ENCODE data around the gene WRAP53.

WRAP53 gene

GRCh38 chr17:7687072-7687907 lies 987 bp upstream of the WRAP53 start, which contains the start of gene TP53:
Gene TP53, minus strand, starts transcription at chr17:7687490. Its CDS starts 10,896 bp downstream, at chr17:7676594.
- Histone ChIP-seq H3K27ac (peak within 1 kb of the TSS; percentile 99), H3K36me3 (ENCODE audit: insufficient read depth, low read length) (peaks cover 17% of the 10 kb centered on the region), H3K9ac (ENCODE audit: insufficient read length) (peak within 1 kb of the TSS; percentile 98), H3K9me3 (ENCODE audit: low read depth, low read length) (no peaks in the 10 kb centered on the region), H3K4me3 (peak within 1 kb of the TSS; percentile 96)
- no peak for TF ChIP-seq FOXP2 (optimal IDR thresholded peaks at IDR 0.05; ENCODE audit: control extremely low read depth, extremely low read length, insufficient read depth)
- peak; percentile 93 for TF ChIP-seq POLR2AphosphoS5 (IDR thresholded peaks at IDR 0.05; ENCODE audit: borderline replicate concordance, low read depth, low read length)
- TF ChIP-seq EZH2 (IDR thresholded peaks at IDR 0.05), result no peak
- peak; percentile 68 for DNase-seq (ENCODE audit: low read depth, low spot score)

GRCh38 chr17:7688808-7689316 lies 585 bp downstream of the WRAP53 start:
- H3K9me3 ChIP-seq (ENCODE audit: low read depth, low read length), result no peaks in the 10 kb centered on the region
- H3K9ac ChIP-seq (ENCODE audit: insufficient read length), result peak overlapping the region; percentile 98
- TF ChIP-seq POLR2AphosphoS5 (IDR thresholded peaks at IDR 0.05; ENCODE audit: borderline replicate concordance, low read depth, low read length), result no peak
- no peak for TF ChIP-seq FOXP2 (optimal IDR thresholded peaks at IDR 0.05; ENCODE audit: control extremely low read depth, extremely low read length, insufficient read depth)
- H3K36me3 ChIP-seq (ENCODE audit: insufficient read depth, low read length), result peaks cover 14% of the 10 kb centered on the region
- peak overlapping the region; percentile 96 for H3K4me3 ChIP-seq
- H3K27ac ChIP-seq, result peak overlapping the region; percentile 70; the same call in 1 of the 2 replicates
- DNase-seq (ENCODE audit: low read depth, low spot score), result no peak

GRCh38 chr17:7695586-7695985 lies 7.3 kb downstream of the WRAP53 start:
- Histone ChIP-seq H3K27ac (no peak overlapping the region), H3K9ac (ENCODE audit: insufficient read length) (no peak overlapping the region), H3K36me3 (ENCODE audit: insufficient read depth, low read length) (no peaks in the 10 kb centered on the region), H3K4me3 (no peak overlapping the region), H3K9me3 (ENCODE audit: low read depth, low read length) (no peaks in the 10 kb centered on the region)
- TF ChIP-seq EZH2 (IDR thresholded peaks at IDR 0.05) (no peak), POLR2AphosphoS5 (IDR thresholded peaks at IDR 0.05; ENCODE audit: borderline replicate concordance, low read depth, low read length) (no peak), FOXP2 (optimal IDR thresholded peaks at IDR 0.05; ENCODE audit: control extremely low read depth, extremely low read length, insufficient read depth) (no peak)
- DNase-seq (ENCODE audit: low read depth, low spot score), result no peak

DNA sequence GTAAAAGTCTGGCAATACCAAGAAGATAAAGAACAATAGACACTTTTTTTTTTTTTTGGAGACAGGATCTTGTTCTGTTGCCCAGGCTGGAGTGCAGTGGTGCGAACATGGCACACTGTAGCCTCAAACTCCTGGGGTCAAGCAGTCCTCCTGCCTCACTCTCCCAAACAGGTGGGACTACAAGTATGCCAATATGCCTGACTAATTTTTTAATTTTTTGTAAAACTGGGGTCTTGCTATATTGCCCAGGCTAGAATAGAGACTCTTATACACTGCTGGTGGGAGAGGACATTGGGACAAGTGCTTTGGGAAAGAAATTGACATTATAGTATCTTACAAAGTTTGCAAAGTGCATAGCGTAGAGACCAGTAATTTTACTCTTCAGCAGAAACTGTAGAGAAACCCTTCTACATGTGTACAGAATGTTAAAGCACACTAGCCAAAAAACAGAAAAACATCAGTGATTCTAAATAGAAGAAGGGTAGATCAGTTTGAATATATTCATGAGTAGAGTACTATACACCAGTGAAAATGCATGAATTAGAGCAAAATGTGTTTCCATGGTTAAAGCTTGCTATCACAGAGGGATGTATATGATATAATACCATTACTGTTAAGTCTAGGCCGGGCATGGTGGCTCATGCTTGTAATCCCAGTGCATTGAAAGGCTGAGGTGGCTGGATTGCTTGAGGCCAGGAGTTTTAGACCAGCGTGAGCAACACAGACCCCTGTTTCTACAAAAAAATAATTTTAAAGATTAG lies 9.7 kb downstream of the WRAP53 start:
- no peak overlapping the region for H3K27ac ChIP-seq
- H3K36me3 ChIP-seq (ENCODE audit: insufficient read depth, low read length), result no peaks in the 10 kb centered on the region; the same call in 1 of the 2 replicates
- no peak overlapping the region for H3K4me3 ChIP-seq
- TF ChIP-seq EZH2 (IDR thresholded peaks at IDR 0.05), result no peak
- no peak for DNase-seq (ENCODE audit: low read depth, low spot score)
- no peaks in the 10 kb centered on the region for H3K9me3 ChIP-seq (ENCODE audit: low read depth, low read length)
- no peak overlapping the region for H3K9ac ChIP-seq (ENCODE audit: insufficient read length)

- Histone ChIP-seq H3K27ac (no peak overlapping the region), H3K36me3 (ENCODE audit: insufficient read depth, low read length) (no peaks in the 10 kb centered on the region; the same call in 1 of the 2 replicates), H3K9me3 (ENCODE audit: low read depth, low read length) (no peaks in the 10 kb centered on the region), H3K4me3 (no peak overlapping the region), H3K9ac (ENCODE audit: insufficient read length) (no peak overlapping the region)
- no peak for DNase-seq (ENCODE audit: low read depth, low spot score)
- no peak for TF ChIP-seq POLR2AphosphoS5 (IDR thresholded peaks at IDR 0.05; ENCODE audit: borderline replicate concordance, low read depth, low read length)
- TF ChIP-seq EZH2 (IDR thresholded peaks at IDR 0.05), result no peak
These were observed 12.2 kb downstream of the WRAP53 start for GRCh38 chr17:7700510-7700909.

GRCh38 chr17:7701681-7702080 lies 13.4 kb downstream of the WRAP53 start:
- H3K27ac ChIP-seq, result no peak overlapping the region
- no peaks in the 10 kb centered on the region; the same call in 1 of the 2 replicates for H3K36me3 ChIP-seq (ENCODE audit: insufficient read depth, low read length)
- no peak overlapping the region for H3K9ac ChIP-seq (ENCODE audit: insufficient read length)
- DNase-seq (ENCODE audit: low read depth, low spot score), result no peak
- no peak overlapping the region for H3K4me3 ChIP-seq
- H3K9me3 ChIP-seq (ENCODE audit: low read depth, low read length), result no peaks in the 10 kb centered on the region
- TF ChIP-seq POLR2AphosphoS5 (IDR thresholded peaks at IDR 0.05; ENCODE audit: borderline replicate concordance, low read depth, low read length) (no peak), EZH2 (IDR thresholded peaks at IDR 0.05) (no peak), FOXP2 (optimal IDR thresholded peaks at IDR 0.05; ENCODE audit: control extremely low read depth, extremely low read length, insufficient read depth) (no peak)

- no peaks in the 10 kb centered on the region for H3K9me3 ChIP-seq (ENCODE audit: low read depth, low read length)
- no peak for DNase-seq (ENCODE audit: low read depth, low spot score)
- H3K4me3 ChIP-seq, result no peak overlapping the region
- no peak for TF ChIP-seq FOXP2 (optimal IDR thresholded peaks at IDR 0.05; ENCODE audit: control extremely low read depth, extremely low read length, insufficient read depth)
- no peak for TF ChIP-seq EZH2 (IDR thresholded peaks at IDR 0.05)
- no peak for TF ChIP-seq POLR2AphosphoS5 (IDR thresholded peaks at IDR 0.05; ENCODE audit: borderline replicate concordance, low read depth, low read length)
- no peak overlapping the region for H3K9ac ChIP-seq (ENCODE audit: insufficient read length)
- H3K36me3 ChIP-seq (ENCODE audit: insufficient read depth, low read length), result no peaks in the 10 kb centered on the region; the same call in 1 of the 2 replicates
- no peak overlapping the region for H3K27ac ChIP-seq
These were observed 14.5 kb downstream of the WRAP53 start for GRCh38 chr17:7702776-7703175.

Data from SK-N-MC (cell line).